ENCODE data around the gene FHAD1.

Gene FHAD1

DNA sequence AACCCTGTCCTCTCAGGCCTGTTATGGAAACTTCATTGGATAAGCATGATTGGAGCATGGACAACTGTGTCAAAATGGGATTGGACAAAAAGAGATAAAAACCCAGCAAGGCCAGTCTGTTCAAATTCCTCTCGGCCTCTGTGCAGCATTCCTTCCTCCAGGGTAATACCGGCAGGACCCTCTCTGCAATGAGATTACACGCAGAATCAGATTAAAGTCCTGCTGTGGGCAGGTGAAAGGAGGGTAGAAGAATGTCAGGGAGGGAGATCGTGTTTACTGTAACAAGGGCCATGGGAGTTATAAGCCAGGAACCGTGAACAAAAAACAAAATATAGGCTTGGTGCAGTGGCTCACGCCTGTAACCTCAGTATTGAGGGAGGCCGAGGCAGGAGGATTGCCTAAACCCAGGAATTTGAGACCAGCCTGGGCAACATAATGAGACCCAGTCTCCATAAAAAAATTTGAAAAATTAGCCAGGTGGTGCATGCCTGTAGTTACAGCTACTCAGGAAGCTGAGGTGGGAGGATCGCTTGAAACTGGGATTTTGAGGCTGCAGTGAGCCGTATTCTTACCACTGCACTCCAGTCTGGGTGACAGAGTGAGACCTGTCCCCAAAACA lies 157.0 kb downstream of the FHAD1 start:
- Histone ChIP-seq H3K36me3 (ENCODE audit: insufficient read depth, low read length) (no peaks in the 10 kb centered on the region), H3K4me1 (ENCODE audit: insufficient read depth, low read length) (peaks cover 19% of the 10 kb centered on the region), H3K27ac (ENCODE audit: low read depth, low read length) (no peak overlapping the region), H3K4me3 (ENCODE audit: low read depth in 1 of 2, low read length in 2 of 2) (no peak overlapping the region), H3K9me3 (ENCODE audit: low read length) (peaks cover 7% of the 10 kb centered on the region), H3K9ac (ENCODE audit: low read length) (no peak overlapping the region), H3K27me3 (ENCODE audit: control insufficient read depth in 1 of 2, insufficient read depth in 2 of 2, low read length in 2 of 2) (no peaks in the 10 kb centered on the region)

DNA sequence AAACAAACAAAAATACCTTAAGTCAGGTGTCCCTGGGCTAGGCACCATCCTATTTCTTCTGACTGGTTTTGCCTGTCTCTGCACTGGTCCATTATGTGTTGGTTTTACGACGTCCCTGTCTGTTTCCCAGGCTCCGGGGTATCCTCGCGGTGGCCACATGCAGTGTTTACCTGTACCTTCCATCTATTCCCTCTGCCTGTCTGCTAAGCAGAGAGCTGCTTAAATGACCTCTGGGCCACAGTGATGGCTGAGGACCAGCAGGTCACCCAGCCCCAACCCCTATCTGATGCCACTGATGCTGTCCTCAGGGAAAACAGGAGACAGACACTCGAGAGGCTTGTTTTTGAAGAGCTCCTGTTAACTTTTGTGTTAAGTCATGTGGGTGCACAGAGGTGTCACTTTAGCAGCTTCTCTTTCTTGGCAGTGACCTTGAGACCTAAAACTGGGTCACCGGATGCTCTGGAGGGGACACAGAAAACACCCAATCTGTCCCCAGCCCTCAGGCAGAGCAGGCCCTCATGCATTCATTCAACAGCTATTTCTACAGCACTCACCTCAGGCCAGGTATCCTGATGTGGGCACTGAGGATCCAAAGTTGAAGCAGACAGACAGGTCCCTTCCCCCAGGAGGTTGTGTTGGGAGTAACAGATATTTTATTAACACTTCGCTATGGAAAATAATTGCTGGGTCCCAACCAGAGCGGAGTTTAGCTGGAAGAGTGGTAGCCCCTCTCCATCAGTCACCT lies 158.3 kb downstream of the FHAD1 start:
- Histone ChIP-seq H3K4me3 (ENCODE audit: low read depth in 1 of 2, low read length in 2 of 2) (no peak overlapping the region), H3K36me3 (ENCODE audit: insufficient read depth, low read length) (no peaks in the 10 kb centered on the region), H3K27ac (ENCODE audit: low read depth, low read length) (no peak overlapping the region), H3K4me1 (ENCODE audit: insufficient read depth, low read length) (peaks cover 22% of the 10 kb centered on the region), H3K9me3 (ENCODE audit: low read length) (peaks cover under 1% of the 10 kb centered on the region), H3K9ac (ENCODE audit: low read length) (no peak overlapping the region), H3K27me3 (ENCODE audit: control insufficient read depth in 1 of 2, insufficient read depth in 2 of 2, low read length in 2 of 2) (no peaks in the 10 kb centered on the region)

DNA sequence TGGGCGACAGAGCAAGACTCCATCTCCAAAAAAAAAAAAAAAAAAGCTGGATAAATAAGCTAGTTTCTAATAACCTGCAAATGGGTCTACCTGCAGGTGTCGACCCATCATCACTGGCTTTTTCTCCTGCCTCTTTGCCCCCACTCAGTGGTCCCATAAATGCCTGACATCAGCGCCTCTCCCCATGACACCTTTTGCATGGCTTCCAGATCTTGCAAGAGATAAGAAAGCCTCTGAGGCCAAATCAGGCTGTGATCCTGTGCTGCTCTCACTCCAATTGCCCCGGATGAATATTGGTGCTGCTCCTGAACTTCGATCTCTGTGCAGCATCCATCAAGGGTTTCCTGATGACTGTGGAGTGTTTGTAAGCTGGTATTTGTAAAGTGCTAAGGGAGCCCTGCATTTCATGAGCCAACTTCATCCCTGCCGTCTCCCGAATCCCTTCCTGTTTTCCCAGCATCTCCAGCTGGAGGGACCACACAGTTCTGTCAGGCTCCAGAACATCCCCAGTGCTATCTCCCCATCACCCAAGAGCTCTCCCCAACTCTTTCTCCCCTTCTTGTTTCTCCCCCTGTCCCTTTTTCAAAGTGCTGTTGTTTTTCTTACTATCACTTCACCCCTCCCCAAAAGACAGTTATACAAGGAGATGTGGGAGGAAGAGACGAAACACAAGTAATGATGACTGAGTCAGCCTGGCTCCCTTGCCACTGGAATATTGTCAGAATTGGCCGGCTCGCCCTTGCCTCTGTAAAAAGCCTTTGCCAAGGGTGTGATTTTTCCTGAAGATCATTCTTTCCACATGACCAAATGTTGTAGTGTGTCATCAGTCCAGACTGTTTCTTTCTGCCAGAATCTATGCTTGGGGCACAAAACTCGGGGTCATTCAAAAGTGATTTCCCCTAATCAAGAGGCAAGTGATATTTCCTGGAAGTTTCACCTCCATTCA lies 159.9 kb downstream of the FHAD1 start:
- Histone ChIP-seq H3K36me3 (ENCODE audit: insufficient read depth, low read length) (no peaks in the 10 kb centered on the region), H3K9me3 (ENCODE audit: low read length) (no peaks in the 10 kb centered on the region), H3K9ac (ENCODE audit: low read length) (peak overlapping the region; percentile 0), H3K4me3 (ENCODE audit: low read depth in 1 of 2, low read length in 2 of 2) (no peak overlapping the region), H3K27ac (ENCODE audit: low read depth, low read length) (peak overlapping the region; percentile 19), H3K27me3 (ENCODE audit: control insufficient read depth in 1 of 2, insufficient read depth in 2 of 2, low read length in 2 of 2) (no peaks in the 10 kb centered on the region), H3K4me1 (ENCODE audit: insufficient read depth, low read length) (peaks cover 31% of the 10 kb centered on the region)

DNA sequence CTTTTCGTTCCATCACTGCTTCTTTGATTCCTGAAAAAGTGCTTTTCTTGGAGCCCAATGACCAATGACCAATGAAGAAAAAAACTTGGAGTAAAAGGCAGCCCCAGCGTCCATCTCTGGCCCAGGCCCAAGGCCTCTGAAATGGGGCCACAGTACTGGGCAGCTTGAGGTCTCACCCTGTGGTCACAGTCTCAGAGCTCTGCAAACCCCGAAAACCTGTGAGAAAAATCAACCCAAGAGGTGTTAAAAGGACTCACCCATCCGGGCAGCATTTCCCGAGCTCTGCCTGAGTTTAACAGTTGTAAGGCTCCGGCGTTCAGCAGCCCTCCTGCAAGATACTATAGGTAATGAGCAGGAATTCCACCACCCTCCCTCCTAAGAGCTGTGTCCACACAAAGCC lies 160.6 kb downstream of the FHAD1 start:
- Histone ChIP-seq H3K9me3 (ENCODE audit: low read length) (no peaks in the 10 kb centered on the region), H3K9ac (ENCODE audit: low read length) (peak overlapping the region; percentile 0), H3K27ac (ENCODE audit: low read depth, low read length) (peak overlapping the region; percentile 19), H3K27me3 (ENCODE audit: control insufficient read depth in 1 of 2, insufficient read depth in 2 of 2, low read length in 2 of 2) (no peaks in the 10 kb centered on the region), H3K4me3 (ENCODE audit: low read depth in 1 of 2, low read length in 2 of 2) (no peak overlapping the region), H3K36me3 (ENCODE audit: insufficient read depth, low read length) (no peaks in the 10 kb centered on the region), H3K4me1 (ENCODE audit: insufficient read depth, low read length) (peaks cover 36% of the 10 kb centered on the region)

DNA sequence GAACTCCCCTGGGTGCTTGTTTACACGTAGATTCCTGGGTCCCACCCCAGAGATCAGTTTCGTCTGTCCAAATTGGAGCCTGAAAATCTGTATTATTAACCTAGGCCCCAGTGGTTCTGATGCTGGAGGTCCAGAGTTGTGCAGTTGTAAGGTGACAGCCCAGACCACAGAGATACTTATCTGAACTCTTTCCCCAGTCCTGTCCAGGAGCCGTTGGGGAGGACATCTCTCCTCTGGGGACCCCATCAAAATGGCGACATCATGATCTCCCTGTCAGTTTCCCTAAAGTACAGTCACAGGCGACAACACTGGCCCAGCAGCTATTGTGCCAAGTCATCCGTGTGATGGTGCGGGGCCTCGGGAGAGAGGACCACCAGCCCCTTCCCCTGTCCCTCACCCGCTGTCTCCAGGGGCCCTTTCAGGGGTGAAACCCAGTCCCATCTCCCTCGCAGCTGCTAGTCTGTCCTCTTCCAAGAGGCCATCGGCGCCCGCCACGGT lies 161.9 kb downstream of the FHAD1 start:
- peak overlapping the region in 1 of 2 donors; percentile 92 for H3K4me3 ChIP-seq (ENCODE audit: low read depth in 1 of 2, low read length in 2 of 2)
- no peaks in the 10 kb centered on the region for H3K27me3 ChIP-seq (ENCODE audit: control insufficient read depth in 1 of 2, insufficient read depth in 2 of 2, low read length in 2 of 2)
- H3K27ac ChIP-seq (ENCODE audit: low read depth, low read length), result peak overlapping the region; percentile 81
- H3K9me3 ChIP-seq (ENCODE audit: low read length), result no peaks in the 10 kb centered on the region
- H3K36me3 ChIP-seq (ENCODE audit: insufficient read depth, low read length), result no peaks in the 10 kb centered on the region
- H3K4me1 ChIP-seq (ENCODE audit: insufficient read depth, low read length), result peaks cover 48% of the 10 kb centered on the region
- H3K9ac ChIP-seq (ENCODE audit: low read length), result no peak overlapping the region

DNA sequence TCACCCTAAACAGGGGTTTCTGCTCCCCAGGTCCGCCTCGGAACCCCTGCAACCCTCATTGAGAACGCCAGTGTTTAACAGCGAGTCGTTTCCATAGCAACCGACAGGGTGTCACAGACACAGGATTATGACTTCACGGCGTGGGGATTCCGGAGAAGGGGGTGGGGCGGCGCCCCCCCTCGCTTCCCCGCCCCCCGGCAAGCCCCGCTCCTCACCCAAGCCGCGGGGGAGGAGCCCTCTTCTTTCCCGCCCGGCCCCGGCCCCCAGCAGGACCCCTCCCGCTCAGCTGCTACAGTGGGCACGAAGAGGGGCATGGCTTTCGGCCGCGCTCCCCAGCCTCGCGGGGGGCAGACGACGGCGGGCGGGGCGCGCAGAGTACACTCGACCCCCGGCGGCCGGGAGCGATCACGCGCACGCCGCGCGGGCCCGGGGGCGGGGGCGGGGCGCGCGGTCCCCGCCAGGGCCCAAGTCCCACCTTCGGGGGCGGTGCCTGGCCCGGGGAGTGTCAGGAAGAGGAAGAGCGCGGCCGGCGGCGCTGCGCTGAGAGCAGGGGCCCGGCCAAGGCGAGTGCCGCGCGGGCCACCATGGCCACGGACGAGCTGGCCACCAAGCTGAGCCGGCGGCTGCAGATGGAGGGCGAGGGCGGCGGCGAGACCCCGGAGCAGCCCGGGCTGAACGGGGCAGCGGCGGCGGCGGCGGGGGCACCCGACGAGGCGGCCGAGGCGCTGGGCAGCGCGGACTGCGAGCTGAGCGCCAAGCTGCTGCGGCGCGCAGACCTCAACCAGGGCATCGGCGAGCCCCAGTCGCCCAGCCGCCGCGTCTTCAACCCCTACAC lies 162.6 kb downstream of the FHAD1 start, which contains the start of gene EFHD2:
Gene EFHD2 (plus strand): TSS at position 501 of the 835 bp plus-strand sequence. CDS start 84 bp downstream, at position 585.
- H3K36me3 ChIP-seq (ENCODE audit: insufficient read depth, low read length), result no peaks in the 10 kb centered on the region
- H3K4me1 ChIP-seq (ENCODE audit: insufficient read depth, low read length), result peaks cover 48% of the 10 kb centered on the region
- H3K9ac ChIP-seq (ENCODE audit: low read length), result peak within 1 kb of the TSS; percentile 89
- H3K9me3 ChIP-seq (ENCODE audit: low read length), result no peaks in the 10 kb centered on the region
- H3K4me3 ChIP-seq (ENCODE audit: low read depth in 1 of 2, low read length in 2 of 2), result peak within 1 kb of the TSS; percentile 75 to 92
- H3K27ac ChIP-seq (ENCODE audit: low read depth, low read length), result peak within 1 kb of the TSS; percentile 81
- no peaks in the 10 kb centered on the region for H3K27me3 ChIP-seq (ENCODE audit: control insufficient read depth in 1 of 2, insufficient read depth in 2 of 2, low read length in 2 of 2)

DNA sequence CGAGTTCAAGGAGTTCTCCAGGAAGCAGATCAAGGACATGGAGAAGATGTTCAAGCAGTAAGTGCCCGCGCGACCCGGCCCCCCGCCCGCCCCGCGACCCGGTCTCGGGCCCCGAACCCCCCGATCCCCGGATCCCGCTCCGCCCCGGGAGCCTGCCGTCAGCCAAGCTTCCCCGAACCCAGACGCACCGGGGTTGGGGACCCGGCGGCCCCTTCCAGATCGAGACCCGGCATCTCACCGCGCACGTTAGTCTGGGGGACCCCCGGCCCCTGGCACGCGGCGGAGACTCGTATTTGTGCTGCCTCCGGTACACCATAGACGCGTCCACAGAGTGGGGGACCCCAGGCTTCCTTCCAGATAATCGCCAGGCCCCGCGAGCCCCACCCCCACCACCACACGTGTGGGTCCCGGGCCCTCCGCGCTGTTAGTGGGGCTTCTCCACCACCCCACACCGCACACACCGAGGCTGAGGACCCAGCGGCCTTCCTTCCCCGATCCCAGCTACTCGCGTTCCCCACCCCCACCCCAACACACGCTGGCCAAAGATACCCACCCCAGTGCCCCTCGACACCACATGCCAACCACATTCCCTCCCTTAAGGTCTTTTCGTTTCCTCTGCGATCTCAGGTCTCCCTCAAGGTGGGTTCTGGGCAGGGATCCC lies 163.3 kb downstream of the FHAD1 start:
- no peaks in the 10 kb centered on the region for H3K36me3 ChIP-seq (ENCODE audit: insufficient read depth, low read length)
- H3K27ac ChIP-seq (ENCODE audit: low read depth, low read length), result peak overlapping the region; percentile 81
- H3K9ac ChIP-seq (ENCODE audit: low read length), result peak overlapping the region; percentile 89
- H3K27me3 ChIP-seq (ENCODE audit: control insufficient read depth in 1 of 2, insufficient read depth in 2 of 2, low read length in 2 of 2), result no peaks in the 10 kb centered on the region
- no peaks in the 10 kb centered on the region for H3K9me3 ChIP-seq (ENCODE audit: low read length)
- H3K4me3 ChIP-seq (ENCODE audit: low read depth in 1 of 2, low read length in 2 of 2), result peak overlapping the region; percentile 75 to 92
- peaks cover 48% of the 10 kb centered on the region for H3K4me1 ChIP-seq (ENCODE audit: insufficient read depth, low read length)

DNA sequence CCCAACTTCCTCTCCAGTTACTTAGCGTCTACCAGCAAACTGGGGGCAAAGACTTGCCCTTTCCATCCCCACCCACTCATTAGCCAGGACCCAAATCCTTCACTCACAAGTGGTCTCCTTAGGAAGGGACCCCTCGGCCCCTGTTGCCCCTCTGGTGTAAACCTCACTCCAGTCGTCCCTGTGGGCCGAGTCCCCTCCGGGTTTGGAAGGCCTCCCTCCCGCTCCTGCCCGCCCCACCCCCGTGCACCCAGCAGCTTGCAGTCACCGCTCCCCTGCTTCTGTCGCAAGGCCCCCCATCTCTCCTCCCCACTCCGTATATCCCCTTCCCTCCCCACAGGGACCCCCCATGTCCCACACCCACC lies 163.8 kb downstream of the FHAD1 start:
- no peaks in the 10 kb centered on the region for H3K9me3 ChIP-seq (ENCODE audit: low read length)
- H3K27me3 ChIP-seq (ENCODE audit: control insufficient read depth in 1 of 2, insufficient read depth in 2 of 2, low read length in 2 of 2), result no peaks in the 10 kb centered on the region
- H3K4me3 ChIP-seq (ENCODE audit: low read depth in 1 of 2, low read length in 2 of 2), result peak overlapping the region; percentile 75 to 92
- no peaks in the 10 kb centered on the region for H3K36me3 ChIP-seq (ENCODE audit: insufficient read depth, low read length)
- peak overlapping the region; percentile 89 for H3K9ac ChIP-seq (ENCODE audit: low read length)
- peaks cover 51% of the 10 kb centered on the region for H3K4me1 ChIP-seq (ENCODE audit: insufficient read depth, low read length)
- peak overlapping the region; percentile 81 for H3K27ac ChIP-seq (ENCODE audit: low read depth, low read length)

DNA sequence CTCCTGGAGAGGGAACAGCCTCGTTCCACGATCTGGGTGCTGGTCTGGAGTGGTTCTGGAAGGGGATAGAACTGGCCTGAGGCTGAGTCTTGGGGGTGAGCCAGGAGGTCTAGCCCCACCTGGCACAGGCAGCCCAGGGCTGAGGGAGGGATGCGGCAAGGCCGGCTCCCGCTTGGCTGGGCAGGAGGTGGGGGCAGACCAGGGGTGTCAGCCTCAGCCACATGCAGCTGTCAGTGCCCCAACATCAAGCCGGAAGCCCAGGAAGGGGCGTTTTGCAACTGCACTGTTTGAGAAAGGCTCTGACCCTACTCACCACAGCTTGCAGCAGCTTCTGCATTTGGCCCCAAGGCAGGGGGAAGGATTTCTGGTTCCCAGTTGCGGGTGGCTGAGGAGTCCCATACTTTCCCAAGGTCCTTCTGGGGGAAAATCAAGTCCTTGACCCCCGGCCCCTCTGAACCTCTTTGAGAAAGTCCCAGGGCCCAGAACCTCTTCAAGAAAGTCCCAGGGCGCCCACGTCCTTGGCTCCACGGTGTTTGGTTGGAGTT lies 164.6 kb downstream of the FHAD1 start:
- Histone ChIP-seq H3K4me3 (ENCODE audit: low read depth in 1 of 2, low read length in 2 of 2) (peak overlapping the region; percentile 75 to 92), H3K9me3 (ENCODE audit: low read length) (no peaks in the 10 kb centered on the region), H3K36me3 (ENCODE audit: insufficient read depth, low read length) (no peaks in the 10 kb centered on the region), H3K4me1 (ENCODE audit: insufficient read depth, low read length) (peaks cover 58% of the 10 kb centered on the region), H3K27me3 (ENCODE audit: control insufficient read depth in 1 of 2, insufficient read depth in 2 of 2, low read length in 2 of 2) (no peaks in the 10 kb centered on the region), H3K9ac (ENCODE audit: low read length) (peak overlapping the region; percentile 89), H3K27ac (ENCODE audit: low read depth, low read length) (peak overlapping the region; percentile 50)

DNA sequence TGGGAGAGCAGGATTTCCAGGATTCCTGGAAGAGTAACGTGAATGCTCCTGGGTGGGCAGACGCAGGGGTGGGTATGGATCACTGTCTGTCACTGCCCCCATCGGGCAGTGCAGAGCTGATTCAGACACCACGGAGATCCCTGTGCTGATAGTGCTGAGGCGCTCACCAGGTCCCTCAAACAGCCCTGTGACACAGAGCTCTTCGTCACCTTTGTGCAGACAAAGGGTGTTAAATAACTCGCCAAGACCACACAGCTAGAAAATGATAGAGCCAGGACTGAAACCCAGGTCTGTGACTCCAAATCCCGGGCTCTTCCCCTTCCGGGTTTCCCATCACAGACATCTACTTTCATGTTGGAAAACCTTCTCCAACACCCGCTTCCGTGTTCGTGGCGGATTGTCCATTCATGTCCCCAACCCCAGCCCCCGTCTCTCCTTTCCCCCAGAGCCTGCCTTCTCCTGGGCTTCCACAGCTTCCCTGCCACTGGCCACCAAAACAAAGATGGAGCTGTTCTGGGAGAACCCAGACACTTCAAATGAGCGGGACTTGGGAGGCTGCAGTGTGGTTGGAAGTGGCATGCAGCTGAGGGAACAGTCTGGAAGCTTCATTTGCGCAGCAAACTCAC lies 165.3 kb downstream of the FHAD1 start:
- H3K36me3 ChIP-seq (ENCODE audit: insufficient read depth, low read length), result no peaks in the 10 kb centered on the region
- no peak overlapping the region for H3K9ac ChIP-seq (ENCODE audit: low read length)
- no peaks in the 10 kb centered on the region for H3K9me3 ChIP-seq (ENCODE audit: low read length)
- H3K4me3 ChIP-seq (ENCODE audit: low read depth in 1 of 2, low read length in 2 of 2), result peak overlapping the region in 1 of 2 donors; percentile 92
- peaks cover 56% of the 10 kb centered on the region for H3K4me1 ChIP-seq (ENCODE audit: insufficient read depth, low read length)
- no peaks in the 10 kb centered on the region for H3K27me3 ChIP-seq (ENCODE audit: control insufficient read depth in 1 of 2, insufficient read depth in 2 of 2, low read length in 2 of 2)
- no peak overlapping the region for H3K27ac ChIP-seq (ENCODE audit: low read depth, low read length)
